ENCODE measurements around the gene BRD4.

DNA sequence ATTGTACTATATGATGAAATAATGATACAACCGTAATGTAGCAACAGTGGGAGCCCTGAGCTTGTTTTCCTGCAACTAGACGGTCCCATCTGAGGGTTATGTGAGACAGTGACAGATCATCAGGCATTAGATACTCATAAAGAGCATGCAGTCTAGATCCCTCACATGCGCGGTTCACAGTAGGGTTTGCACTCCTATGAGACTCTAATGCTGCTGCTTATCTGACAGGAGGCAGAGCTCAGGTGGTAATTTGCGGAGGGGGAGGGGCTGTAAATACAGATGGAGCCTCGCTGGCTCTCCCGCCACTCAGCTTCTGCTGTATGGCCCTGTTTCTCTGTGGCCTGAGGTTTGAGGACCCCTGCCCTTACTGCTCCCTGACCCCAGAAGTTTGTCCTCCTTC, 113.8 kb downstream of the BRD4 start:
- TF ChIP-seq, protein P1, sequence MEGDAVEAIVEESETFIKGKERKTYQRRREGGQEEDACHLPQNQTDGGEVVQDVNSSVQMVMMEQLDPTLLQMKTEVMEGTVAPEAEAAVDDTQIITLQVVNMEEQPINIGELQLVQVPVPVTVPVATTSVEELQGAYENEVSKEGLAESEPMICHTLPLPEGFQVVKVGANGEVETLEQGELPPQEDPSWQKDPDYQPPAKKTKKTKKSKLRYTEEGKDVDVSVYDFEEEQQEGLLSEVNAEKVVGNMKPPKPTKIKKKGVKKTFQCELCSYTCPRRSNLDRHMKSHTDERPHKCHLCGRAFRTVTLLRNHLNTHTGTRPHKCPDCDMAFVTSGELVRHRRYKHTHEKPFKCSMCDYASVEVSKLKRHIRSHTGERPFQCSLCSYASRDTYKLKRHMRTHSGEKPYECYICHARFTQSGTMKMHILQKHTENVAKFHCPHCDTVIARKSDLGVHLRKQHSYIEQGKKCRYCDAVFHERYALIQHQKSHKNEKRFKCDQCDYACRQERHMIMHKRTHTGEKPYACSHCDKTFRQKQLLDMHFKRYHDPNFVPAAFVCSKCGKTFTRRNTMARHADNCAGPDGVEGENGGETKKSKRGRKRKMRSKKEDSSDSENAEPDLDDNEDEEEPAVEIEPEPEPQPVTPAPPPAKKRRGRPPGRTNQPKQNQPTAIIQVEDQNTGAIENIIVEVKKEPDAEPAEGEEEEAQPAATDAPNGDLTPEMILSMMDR (IDR thresholded peaks at IDR 0.05): no peak
- no peak for TF ChIP-seq POLR2A (IDR thresholded peaks at IDR 0.05)
